ENCODE data around the gene OPN5. TPM values are rescaled to one million over a fixed set of nuclear protein-coding genes. Genes with fewer than 3 reads are reported as not detected.

Gene OPN5
- total RNA-seq: not detected
- not detected for polyA plus RNA-seq

GRCh38 chr6:47781732-47782131 is at the start of gene OPN5:
TSS of gene OPN5 (plus strand) at chr6:47782032. CDS start at chr6:47782067, 35 bp downstream.
- Histone ChIP-seq H3K9me3 (no peaks in the 10 kb centered on the region), H3K4me3 (no peak within 1 kb of the TSS), H3K36me3 (no peaks in the 10 kb centered on the region), H3K27ac (no peak within 1 kb of the TSS), H3K27me3 (no peaks in the 10 kb centered on the region), H3K4me1 (no peaks in the 10 kb centered on the region)
- WGBS, 2 donors: 73 to 77% methylated on average over 8 of the region's 8 CpGs
- FAIRE-seq (no peak), DNase-seq (no peak), ATAC-seq (no peak)
- intact Hi-C loops (cut with DNase I): no loop called here
- TF ChIP-seq CTCF (IDR thresholded peaks at IDR 0.05): no peak

GRCh38 chr6:47733879-47734558 is 47.8 kb upstream of the OPN5 start:
- Histone ChIP-seq H3K4me1 (no peaks in the 10 kb centered on the region), H3K36me3 (no peaks in the 10 kb centered on the region), H3K9me3 (no peaks in the 10 kb centered on the region), H3K27ac (no peak overlapping the region), H3K4me3 (no peak overlapping the region), H3K27me3 (no peaks in the 10 kb centered on the region)
- no peak for DNase-seq
- peak in 3 of 4 donors; percentile 55 to 61 (median 56) for ATAC-seq
- 15 to 19% methylated on average over 2 of the region's 2 CpGs for WGBS, 2 donors
- intact Hi-C loops (cut with DNase I): loop anchor here in 1 of 3 donors (10.0 kb wide), 1 partner anchor 99 kb away; no protein-coding TSS in a partner anchor
- peak in 3 of 4 donors; percentile 17 to 33 (median 28) for TF ChIP-seq CTCF (IDR thresholded peaks at IDR 0.05)
- no peak for FAIRE-seq

GRCh38 chr6:47734831-47735481 is 46.9 kb upstream of the OPN5 start:
- no peak for TF ChIP-seq CTCF (IDR thresholded peaks at IDR 0.05)
- DNase-seq (no peak), FAIRE-seq (no peak), ATAC-seq (no peak)
- Histone ChIP-seq H3K27ac (no peak overlapping the region), H3K27me3 (no peaks in the 10 kb centered on the region), H3K4me1 (no peaks in the 10 kb centered on the region), H3K9me3 (no peaks in the 10 kb centered on the region), H3K36me3 (no peaks in the 10 kb centered on the region), H3K4me3 (no peak overlapping the region)
- intact Hi-C loops (cut with DNase I): loop anchor here in 1 of 3 donors (10.0 kb wide), 1 partner anchor 100 kb away; no protein-coding TSS in a partner anchor
- WGBS, 2 donors: 55 to 57% methylated on average over 4 of the region's 4 CpGs

GRCh38 chr6:47736083-47736700 is 45.6 kb upstream of the OPN5 start:
- intact Hi-C loops (cut with DNase I): loop anchor here in 1 of 3 donors (10.0 kb wide), 1 partner anchor 101 kb away; no protein-coding TSS in a partner anchor
- Histone ChIP-seq H3K4me1 (no peaks in the 10 kb centered on the region), H3K9me3 (no peaks in the 10 kb centered on the region), H3K36me3 (no peaks in the 10 kb centered on the region), H3K4me3 (no peak overlapping the region), H3K27ac (no peak overlapping the region), H3K27me3 (no peaks in the 10 kb centered on the region)
- FAIRE-seq: no peak
- DNase-seq: no peak
- ATAC-seq: no peak
- TF ChIP-seq CTCF (IDR thresholded peaks at IDR 0.05): no peak
- 67 to 71% methylated on average over 7 of the region's 7 CpGs for WGBS, 2 donors
